ENCODE measurements around the gene C10orf71.
A peak's percentile ranks its signal among the peaks of the same experiment; 100 is the strongest.

C10orf71 gene

DNA sequence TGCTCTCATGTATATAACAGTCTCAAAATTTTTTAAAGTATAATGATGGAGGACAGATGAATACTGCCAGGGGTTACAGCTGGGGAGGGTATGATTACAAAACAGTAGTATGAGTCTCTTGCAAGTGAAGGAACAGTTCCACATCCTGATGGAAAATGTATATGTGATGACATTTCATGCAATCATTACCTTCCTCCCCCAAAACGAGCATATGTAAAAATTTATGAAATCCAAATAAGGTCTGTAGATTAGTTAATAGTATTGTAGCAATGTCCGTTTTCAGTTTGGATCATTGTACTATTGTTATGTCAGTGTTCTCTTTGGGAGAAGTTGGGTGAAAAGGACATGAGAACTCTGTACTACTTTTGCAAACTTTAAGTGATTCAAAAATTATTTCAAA lies 58.9 kb downstream of the C10orf71 start:
- TF ChIP-seq, protein P1, sequence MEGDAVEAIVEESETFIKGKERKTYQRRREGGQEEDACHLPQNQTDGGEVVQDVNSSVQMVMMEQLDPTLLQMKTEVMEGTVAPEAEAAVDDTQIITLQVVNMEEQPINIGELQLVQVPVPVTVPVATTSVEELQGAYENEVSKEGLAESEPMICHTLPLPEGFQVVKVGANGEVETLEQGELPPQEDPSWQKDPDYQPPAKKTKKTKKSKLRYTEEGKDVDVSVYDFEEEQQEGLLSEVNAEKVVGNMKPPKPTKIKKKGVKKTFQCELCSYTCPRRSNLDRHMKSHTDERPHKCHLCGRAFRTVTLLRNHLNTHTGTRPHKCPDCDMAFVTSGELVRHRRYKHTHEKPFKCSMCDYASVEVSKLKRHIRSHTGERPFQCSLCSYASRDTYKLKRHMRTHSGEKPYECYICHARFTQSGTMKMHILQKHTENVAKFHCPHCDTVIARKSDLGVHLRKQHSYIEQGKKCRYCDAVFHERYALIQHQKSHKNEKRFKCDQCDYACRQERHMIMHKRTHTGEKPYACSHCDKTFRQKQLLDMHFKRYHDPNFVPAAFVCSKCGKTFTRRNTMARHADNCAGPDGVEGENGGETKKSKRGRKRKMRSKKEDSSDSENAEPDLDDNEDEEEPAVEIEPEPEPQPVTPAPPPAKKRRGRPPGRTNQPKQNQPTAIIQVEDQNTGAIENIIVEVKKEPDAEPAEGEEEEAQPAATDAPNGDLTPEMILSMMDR (conservative IDR thresholded peaks at IDR 0.05; ENCODE audit: control insufficient read depth, insufficient read depth, low read depth, low read length), result no peak
- no peak overlapping the region for H3K4me3 ChIP-seq (ENCODE audit: control insufficient read depth, low read depth, low read length)
- DNase-seq (ENCODE audit: low read depth), result no peak

DNA sequence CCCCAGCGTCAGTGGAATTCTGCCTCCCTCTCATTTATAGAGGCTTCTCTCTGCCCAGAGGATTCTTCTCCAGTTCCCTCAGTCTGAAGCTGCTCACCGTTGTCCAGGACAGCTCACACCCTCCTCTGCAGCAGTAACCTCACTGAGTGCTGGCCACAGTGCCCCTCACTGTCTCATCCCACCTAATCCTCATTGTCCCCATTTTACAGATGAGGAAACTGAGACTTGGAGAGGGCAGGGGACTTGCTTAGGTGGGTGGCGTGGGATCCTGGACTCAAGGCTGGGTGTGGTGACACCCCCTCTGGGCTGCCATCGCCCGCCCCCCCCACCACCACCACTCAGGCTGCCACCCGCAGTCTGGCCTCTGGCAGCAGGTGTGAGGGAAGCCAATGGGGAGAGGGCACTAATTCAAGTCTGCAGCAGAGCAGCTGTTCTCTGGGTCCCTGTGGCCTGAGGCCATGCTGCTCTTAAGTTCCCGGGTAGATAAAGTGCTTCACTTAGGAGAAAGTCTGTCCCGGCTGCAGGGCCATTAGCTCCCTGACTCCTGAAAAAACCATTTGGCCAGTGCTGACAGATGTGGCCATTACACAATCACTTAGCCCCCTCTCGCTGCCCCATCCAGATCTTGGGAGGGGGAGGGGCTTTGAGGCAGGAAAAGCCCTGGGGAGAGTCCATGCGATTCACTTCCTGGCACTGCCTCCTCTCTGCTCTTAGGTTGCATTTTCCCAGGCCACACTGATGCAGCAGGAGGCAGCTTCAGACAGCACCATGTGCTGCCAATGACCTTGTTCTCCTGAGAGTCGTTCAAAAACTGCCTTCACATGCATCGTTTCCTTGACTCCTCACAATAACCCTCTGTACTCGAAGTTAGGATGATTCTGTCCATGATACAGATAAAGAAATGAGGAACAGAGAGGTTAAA lies 60.6 kb downstream of the C10orf71 start:
- peak; percentile 22 for DNase-seq (ENCODE audit: low read depth)
- TF ChIP-seq, protein P1 (conservative IDR thresholded peaks at IDR 0.05; ENCODE audit: control insufficient read depth, insufficient read depth, low read depth, low read length), result no peak

DNA sequence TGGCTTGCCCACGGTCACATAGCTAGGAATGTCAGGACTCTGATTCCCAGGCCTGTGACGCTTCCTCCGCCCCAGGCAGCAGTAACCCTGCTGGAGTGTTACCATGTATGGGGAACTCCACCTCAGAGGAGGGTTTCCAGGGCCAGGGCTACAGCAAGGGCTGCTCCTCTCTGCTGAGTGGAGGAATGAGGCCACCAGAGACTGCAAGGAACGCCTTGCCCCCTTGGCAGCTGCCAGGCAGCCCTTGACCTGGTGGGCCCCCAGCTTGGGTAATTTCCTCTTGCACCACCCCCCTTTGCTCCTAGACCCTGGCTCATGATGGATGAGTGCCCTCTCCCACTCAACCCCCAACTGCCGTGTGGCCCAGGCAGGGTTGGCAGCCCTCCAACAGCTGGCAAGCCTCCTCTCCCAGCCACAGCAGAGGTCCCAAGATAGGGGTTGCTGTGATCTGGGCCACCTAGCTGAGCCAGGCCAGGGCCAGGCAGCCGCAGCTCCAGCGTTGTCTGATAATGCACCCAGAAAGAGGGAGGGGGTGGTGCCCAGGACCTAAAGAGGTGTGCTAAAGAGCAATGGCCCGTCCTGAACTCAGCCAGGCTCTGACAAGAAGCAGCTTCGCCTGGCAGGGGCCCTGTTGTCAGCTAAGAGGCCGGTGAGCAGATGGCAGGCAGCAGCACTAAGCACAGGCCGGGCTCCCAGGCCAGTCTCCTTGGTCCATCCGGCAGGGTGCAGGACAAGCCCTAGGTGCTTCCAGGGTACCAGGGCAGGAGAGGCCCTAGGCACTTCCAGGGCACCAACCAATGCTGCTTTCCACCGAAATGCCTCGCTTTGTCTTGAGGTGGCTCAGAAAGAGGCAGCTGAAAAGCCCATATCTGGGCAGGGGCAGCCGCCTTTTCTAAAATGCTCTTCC lies 61.6 kb downstream of the C10orf71 start:
- TF ChIP-seq, protein P1 (conservative IDR thresholded peaks at IDR 0.05; ENCODE audit: control insufficient read depth, insufficient read depth, low read depth, low read length), result no peak
- H3K4me3 ChIP-seq (ENCODE audit: control insufficient read depth, low read depth, low read length), result no peak overlapping the region
- DNase-seq (ENCODE audit: low read depth), result no peak

More for the DNA sequence above, 60.6 kb downstream of the C10orf71 start:
- H3K4me3 ChIP-seq (ENCODE audit: control insufficient read depth, low read depth, low read length), result no peak overlapping the region

DNA sequence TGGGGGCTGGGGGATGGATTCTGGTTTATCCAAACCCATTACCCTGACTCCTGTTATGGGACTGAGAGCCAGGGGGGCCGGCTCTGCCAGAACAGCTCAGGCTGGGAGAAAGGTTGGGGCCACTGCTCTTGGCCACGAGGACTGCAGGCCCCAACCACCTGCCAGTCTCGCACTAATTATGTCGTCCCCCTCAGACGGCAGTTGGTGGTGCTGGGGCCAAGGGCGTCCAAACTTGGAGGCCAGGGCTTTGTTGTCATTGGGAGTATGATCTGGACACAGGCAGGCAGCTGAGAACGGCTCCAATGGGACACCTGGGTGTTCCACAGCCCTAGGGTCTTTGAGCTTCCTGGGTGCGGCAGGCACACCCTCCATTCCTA lies 62.2 kb downstream of the C10orf71 start:
- DNase-seq (ENCODE audit: low read depth), result no peak
- no peak overlapping the region for H3K4me3 ChIP-seq (ENCODE audit: control insufficient read depth, low read depth, low read length)
- TF ChIP-seq, protein P1 (conservative IDR thresholded peaks at IDR 0.05; ENCODE audit: control insufficient read depth, insufficient read depth, low read depth, low read length), result no peak

DNA sequence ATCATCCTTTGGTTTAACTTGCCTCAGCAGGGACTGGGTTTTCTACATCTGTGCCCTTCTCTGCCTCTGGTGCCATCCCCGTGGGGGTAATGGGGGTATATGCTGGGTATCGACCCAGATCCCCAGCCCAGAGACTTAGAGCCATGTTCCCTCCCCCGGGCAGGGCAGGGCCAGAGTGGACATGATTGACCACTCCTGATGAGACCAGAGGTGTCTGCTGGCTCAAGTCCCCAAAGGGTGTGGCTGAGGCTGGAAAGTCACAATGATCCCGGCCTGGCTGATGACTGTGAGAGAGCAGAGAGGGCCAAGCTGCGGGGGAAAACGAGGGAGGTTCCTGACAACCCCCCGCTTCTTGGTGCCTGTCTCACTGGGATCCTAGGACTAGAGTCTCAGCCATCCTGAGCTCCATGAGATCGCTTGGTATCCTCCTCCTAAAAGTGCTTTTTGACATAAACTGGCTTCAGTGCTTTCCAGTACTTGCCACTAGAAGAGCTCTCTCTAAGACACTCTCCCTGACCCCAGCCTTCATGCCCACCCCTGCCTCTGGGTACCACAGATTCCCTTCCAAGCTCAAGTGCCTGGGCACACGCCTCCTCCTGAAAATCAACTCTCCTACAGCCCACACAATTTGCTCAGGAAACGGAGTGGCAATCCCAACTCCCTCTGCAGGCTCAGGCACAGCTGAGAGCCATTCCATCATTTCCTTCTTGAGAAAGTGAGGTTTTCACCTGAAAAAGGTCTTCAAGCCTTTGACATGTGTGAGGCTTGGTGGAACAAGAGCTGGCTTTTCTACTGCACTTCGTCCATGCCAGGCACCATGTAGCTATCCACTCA lies 63.0 kb downstream of the C10orf71 start:
- H3K4me3 ChIP-seq (ENCODE audit: control insufficient read depth, low read depth, low read length), result no peak overlapping the region
- DNase-seq (ENCODE audit: low read depth), result no peak
- TF ChIP-seq, protein P1 (conservative IDR thresholded peaks at IDR 0.05; ENCODE audit: control insufficient read depth, insufficient read depth, low read depth, low read length), result no peak

Measured in fibroblast of mammary gland (primary cell).